K562 (cell line): Measurements from ENCODE around the gene KDM2A. TPM values are rescaled to one million over a fixed set of nuclear protein-coding genes. Genes with fewer than 3 reads are reported as not detected.

Source experiments
- DIDO1 ChIP-seq: fragments of 450-650 bp; IDR thresholded peaks from 2 replicates; pipeline ENCODE4 v1.6.1; 2016; ENCODE audit warnings: low read depth, missing biosample characterization, missing genetic modification characterization
- EWSR1 ChIP-seq: fragments of 450-650 bp; IDR thresholded peaks from 2 replicates; pipeline ENCODE4 v1.6.1; 2018; ENCODE audit warnings: borderline replicate concordance, mild to moderate bottlenecking, low read depth, moderate library complexity; ENCODE audit not compliant: partially characterized antibody
- MTA1 ChIP-seq: fragments of 450-650 bp; IDR thresholded peaks from 2 replicates; pipeline ENCODE4 v1.6.1; 2017; ENCODE audit warnings: borderline replicate concordance
- NUFIP1 ChIP-seq: fragments of 450-650 bp; IDR thresholded peaks from 2 replicates; pipeline ENCODE4 v1.6.1; 2018; ENCODE audit not compliant: partially characterized antibody
- PHF8 ChIP-seq: fragments of 200-600 bp; sonication (generic); IDR thresholded peaks from 2 replicates; pipeline ENCODE4 v1.6.1; 2012; ENCODE audit warnings: mixed run types, mild to moderate bottlenecking, inconsistent platforms, low read length, moderate library complexity, borderline replicate concordance
- RBFOX2 ChIP-seq: fragments of 200-400 bp; formaldehyde crosslinking; IDR thresholded peaks from 2 replicates; pipeline ENCODE4 v1.6.1; 2017; ENCODE audit warnings: low read depth, mild to moderate bottlenecking, low read length, moderate library complexity
- RREB1 ChIP-seq: fragments of 250-450 bp; sonication (Bioruptor Pico); IDR thresholded peaks from 2 replicates; pipeline ENCODE4 v1.4.0; 2020
- ZFX ChIP-seq: sonication (generic); formaldehyde crosslinking; IDR thresholded peaks from 2 replicates; pipeline ENCODE4 v1.8.0; 2022; ENCODE audit warnings: mild to moderate bottlenecking, missing genetic modification reagents, moderate library complexity
- polyA plus RNA-seq, 8 experiments: library from polyadenylated mRNA; depleted of rRNA in 4 of 8; stranded (reverse) in 5 of 8; unstranded in 3 of 8; fragments of >200 nt; fragmentation: Nextera tagmentation in 2 of 8; fragmentation: Illumina TruSeq in 1 of 8; extraction: Ambion mirVana in 2 of 8; extraction: Trizol in 1 of 8; gene quantifications; 2 replicates each; pipeline versions ENCODE4 v1.2.1 to v1.2.3, GENCODE V29; 2011 to 2014; ENCODE audit warnings: inconsistent platforms in 1 of 8, missing spikeins in 1 of 8
- total RNA-seq, 7 experiments: library from RNA; depleted of rRNA in 6 of 7; stranded (reverse); fragments of >200 nt in 6 of 7; fragmentation: Illumina TruSeq in 2 of 7; extraction: Trizol in 2 of 7; gene quantifications; 2 replicates each; pipeline versions ENCODE4 v1.2.1 to v1.2.3, GENCODE V29; 2011 to 2021; ENCODE audit warnings: low replicate concordance in 1 of 7
- TF ChIP-seq, protein P1 (sequence below): sonication (generic); formaldehyde crosslinking; IDR thresholded peaks from 2 replicates; pipeline ENCODE4 v1.4.0; 2020; ENCODE audit warnings: mild to moderate bottlenecking, missing genetic modification reagents

The KDM2A gene
- total and polyA plus RNA-seq, 9 of the 15 experiments (the other 6 are each of a cell fraction or from before 2014, with no cell fraction given): 5.0 to 39.3 (median 21.3) TPM

DNA sequence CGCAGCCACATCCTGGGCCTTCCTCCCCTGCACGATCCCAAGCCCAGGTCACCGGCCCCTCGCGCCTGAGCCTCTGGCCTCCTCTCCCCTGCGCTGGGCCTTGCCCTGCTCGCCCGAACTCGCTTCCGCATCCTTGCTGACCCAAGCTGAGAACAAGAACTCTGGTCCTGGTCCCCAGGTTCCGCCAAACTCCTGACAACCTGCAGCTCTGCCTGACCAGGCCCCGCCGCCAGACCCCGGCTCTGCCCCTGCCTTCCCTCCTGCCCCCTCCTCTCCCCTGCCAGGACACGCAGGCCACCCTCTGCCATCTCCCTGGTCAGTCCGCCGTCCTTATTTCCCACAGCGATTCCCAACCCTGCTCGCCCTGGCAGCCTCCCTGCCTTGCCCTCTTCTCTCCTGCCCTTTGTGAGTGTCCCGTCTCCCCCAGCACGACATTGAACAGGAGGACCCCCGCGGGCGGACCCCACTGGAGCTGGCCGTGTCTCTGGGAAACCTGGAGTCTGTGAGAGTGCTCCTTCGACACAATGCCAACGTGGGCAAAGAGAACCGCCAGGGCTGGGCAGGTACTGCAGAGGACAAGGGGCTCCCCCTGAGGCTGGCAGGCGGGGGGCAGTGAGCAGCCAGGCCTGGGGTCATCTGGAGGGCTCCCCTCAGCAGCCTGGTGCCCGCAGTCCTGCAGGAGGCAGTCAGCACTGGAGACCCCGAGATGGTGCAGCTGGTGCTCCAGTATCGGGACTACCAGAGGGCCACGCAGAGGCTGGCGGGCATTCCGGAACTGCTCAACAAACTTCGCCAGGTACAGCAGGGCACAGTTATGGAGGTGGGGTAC lies 170.8 kb downstream of the KDM2A start (continued):
- TF ChIP-seq RREB1 (no peak), RBFOX2 (peak; percentile 64), NUFIP1 (no peak), PHF8 (no peak), ZFX (CRISPR knock-in tag) (peak; percentile 40; the same call in 1 of the 2 replicates), MTA1 (no peak), DIDO1 (tag) (no peak), EWSR1 (no peak)
- TF ChIP-seq, protein P1, sequence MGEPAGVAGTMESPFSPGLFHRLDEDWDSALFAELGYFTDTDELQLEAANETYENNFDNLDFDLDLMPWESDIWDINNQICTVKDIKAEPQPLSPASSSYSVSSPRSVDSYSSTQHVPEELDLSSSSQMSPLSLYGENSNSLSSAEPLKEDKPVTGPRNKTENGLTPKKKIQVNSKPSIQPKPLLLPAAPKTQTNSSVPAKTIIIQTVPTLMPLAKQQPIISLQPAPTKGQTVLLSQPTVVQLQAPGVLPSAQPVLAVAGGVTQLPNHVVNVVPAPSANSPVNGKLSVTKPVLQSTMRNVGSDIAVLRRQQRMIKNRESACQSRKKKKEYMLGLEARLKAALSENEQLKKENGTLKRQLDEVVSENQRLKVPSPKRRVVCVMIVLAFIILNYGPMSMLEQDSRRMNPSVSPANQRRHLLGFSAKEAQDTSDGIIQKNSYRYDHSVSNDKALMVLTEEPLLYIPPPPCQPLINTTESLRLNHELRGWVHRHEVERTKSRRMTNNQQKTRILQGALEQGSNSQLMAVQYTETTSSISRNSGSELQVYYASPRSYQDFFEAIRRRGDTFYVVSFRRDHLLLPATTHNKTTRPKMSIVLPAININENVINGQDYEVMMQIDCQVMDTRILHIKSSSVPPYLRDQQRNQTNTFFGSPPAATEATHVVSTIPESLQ: no peak
